ENCODE data around the gene DZIP1.

- TF ChIP-seq PPARA (CRISPR knock-in tag; IDR thresholded peaks at IDR 0.05; ENCODE audit: borderline replicate concordance) (no peak), CSRNP3 (CRISPR knock-in tag; IDR thresholded peaks at IDR 0.05) (no peak), GLIS3 (CRISPR knock-in tag; IDR thresholded peaks at IDR 0.05) (no peak), BACH2 (CRISPR knock-in tag; IDR thresholded peaks at IDR 0.05; ENCODE audit: borderline replicate concordance) (no peak)
- TF ChIP-seq, protein P1, sequence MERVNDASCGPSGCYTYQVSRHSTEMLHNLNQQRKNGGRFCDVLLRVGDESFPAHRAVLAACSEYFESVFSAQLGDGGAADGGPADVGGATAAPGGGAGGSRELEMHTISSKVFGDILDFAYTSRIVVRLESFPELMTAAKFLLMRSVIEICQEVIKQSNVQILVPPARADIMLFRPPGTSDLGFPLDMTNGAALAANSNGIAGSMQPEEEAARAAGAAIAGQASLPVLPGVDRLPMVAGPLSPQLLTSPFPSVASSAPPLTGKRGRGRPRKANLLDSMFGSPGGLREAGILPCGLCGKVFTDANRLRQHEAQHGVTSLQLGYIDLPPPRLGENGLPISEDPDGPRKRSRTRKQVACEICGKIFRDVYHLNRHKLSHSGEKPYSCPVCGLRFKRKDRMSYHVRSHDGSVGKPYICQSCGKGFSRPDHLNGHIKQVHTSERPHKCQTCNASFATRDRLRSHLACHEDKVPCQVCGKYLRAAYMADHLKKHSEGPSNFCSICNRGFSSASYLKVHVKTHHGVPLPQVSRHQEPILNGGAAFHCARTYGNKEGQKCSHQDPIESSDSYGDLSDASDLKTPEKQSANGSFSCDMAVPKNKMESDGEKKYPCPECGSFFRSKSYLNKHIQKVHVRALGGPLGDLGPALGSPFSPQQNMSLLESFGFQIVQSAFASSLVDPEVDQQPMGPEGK (CRISPR knock-in tag; IDR thresholded peaks at IDR 0.05; ENCODE audit: borderline replicate concordance): no peak
Observed at GRCh38 chr13:95535243-95535642, 109.3 kb downstream of the DZIP1 start.
